Suprapubic skin (tissue), 4 donors: Measurements from ENCODE around the gene KCNN4.
"Not testable (repeated sequence)": the region's sequence is repeated elsewhere in the genome, so short reads cannot be mapped to it uniquely, and the experiment has no call there.

Experiments used
- EP300 ChIP-seq: sonication (generic); formaldehyde crosslinking; IDR thresholded peaks from one replicate; pipeline ENCODE4 v1.6.1; 2017; ENCODE audit warnings: antibody characterized with exemption
- POLR2A ChIP-seq, 2 donors: fragments of 450-650 bp; IDR thresholded peaks; one replicate each; pipeline ENCODE4 v1.6.1; 2017; ENCODE audit warnings: antibody characterized with exemption in 2 of 2, mild to moderate bottlenecking in 2 of 2, moderate library complexity in 2 of 2
- POLR2AphosphoS5 ChIP-seq, 3 donors: sonication (generic); formaldehyde crosslinking; IDR thresholded peaks; one replicate each; pipeline ENCODE4 v1.6.1; 2017; ENCODE audit warnings: antibody characterized with exemption in 3 of 3
- TF ChIP-seq, protein P1 (sequence below), 2 donors: fragments of 200-600 bp in 1 of 2; fragments of 450-650 bp in 1 of 2; sonication (generic) in 1 of 2; IDR thresholded peaks; one replicate each; pipeline ENCODE4 v1.5.1; 2016 to 2019; ENCODE audit warnings: antibody characterized with exemption in 2 of 2, mild to moderate bottlenecking in 1 of 2, moderate library complexity in 1 of 2

DNA sequence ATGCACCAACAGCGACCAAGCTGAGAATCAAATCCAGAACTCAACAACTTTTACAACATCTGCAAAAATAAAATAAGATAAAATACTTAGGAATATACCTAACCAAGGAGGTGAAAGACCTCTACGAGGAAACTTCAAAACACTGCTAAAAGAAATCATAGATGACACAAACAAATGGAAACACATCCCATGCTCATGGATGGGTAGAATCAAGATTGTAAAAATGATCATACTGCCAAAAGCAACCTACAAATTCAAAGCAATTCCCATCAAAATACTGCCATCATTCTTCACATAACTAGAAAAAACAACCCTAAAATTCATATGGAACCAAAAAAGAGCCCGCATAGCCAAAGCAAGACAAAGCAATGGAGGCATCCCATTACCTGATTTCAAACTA, 43.1 kb upstream of the KCNN4 start:
- TF ChIP-seq, protein P1, sequence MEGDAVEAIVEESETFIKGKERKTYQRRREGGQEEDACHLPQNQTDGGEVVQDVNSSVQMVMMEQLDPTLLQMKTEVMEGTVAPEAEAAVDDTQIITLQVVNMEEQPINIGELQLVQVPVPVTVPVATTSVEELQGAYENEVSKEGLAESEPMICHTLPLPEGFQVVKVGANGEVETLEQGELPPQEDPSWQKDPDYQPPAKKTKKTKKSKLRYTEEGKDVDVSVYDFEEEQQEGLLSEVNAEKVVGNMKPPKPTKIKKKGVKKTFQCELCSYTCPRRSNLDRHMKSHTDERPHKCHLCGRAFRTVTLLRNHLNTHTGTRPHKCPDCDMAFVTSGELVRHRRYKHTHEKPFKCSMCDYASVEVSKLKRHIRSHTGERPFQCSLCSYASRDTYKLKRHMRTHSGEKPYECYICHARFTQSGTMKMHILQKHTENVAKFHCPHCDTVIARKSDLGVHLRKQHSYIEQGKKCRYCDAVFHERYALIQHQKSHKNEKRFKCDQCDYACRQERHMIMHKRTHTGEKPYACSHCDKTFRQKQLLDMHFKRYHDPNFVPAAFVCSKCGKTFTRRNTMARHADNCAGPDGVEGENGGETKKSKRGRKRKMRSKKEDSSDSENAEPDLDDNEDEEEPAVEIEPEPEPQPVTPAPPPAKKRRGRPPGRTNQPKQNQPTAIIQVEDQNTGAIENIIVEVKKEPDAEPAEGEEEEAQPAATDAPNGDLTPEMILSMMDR (IDR thresholded peaks at IDR 0.05): not testable (repeated sequence)
- not testable (repeated sequence) for TF ChIP-seq POLR2AphosphoS5 (IDR thresholded peaks at IDR 0.05); EP300; POLR2A (IDR thresholded peaks at IDR 0.05)
